H1 (cell line): ENCODE results near the gene GLTP. TPM values are rescaled to one million over a fixed set of nuclear protein-coding genes. Genes with fewer than 3 reads are reported as not detected.

Experiments used
- CTCF ChIA-PET: fragments of 300-600 bp; sonication (Branson Sonifier 250); formaldehyde crosslinking; loops from one replicate; lab custom pipeline; 2021; ENCODE audit not compliant: partially characterized antibody; lab: Charles Lee
- POLR2A ChIA-PET: fragments of 300-600 bp; sonication (Branson Sonifier 250); formaldehyde crosslinking; loops from one replicate; lab custom pipeline; 2021; ENCODE audit warnings: inconsistent platforms; ENCODE audit not compliant: partially characterized antibody; lab: Charles Lee
- DNase-seq, 2 experiments: peaks; one replicate each; pipeline versions ENCODE4 v3.0.0 to v3.0.0-alpha.2; 2010 to 2022; ENCODE audit warnings: low spot score in 2 of 2, low read depth in 1 of 2, mixed read lengths in 1 of 2
- FAIRE-seq: peaks from 2 replicates; lab custom pipeline; 2011; peaks lifted over from hg19 to GRCh38; lab: Jason Lieb, UNC
- H2AFZ ChIP-seq: 2 replicates; pipeline ENCODE4 v1.8.1; 2012; ENCODE audit warnings: low read length, inconsistent platforms
- H2AK5ac ChIP-seq: 2 replicates; pipeline ENCODE4 v1.6.1; 2013; ENCODE audit warnings: low read depth, low read length
- H2BK120ac ChIP-seq: replicated peaks from 2 replicates; pipeline ENCODE3; 2013; ENCODE audit warnings: low read depth, low read length, inconsistent platforms
- H2BK12ac ChIP-seq: 2 replicates; pipeline ENCODE4 v1.6.1; 2013; ENCODE audit warnings: low read depth, low read length
- H2BK15ac ChIP-seq: 2 replicates; pipeline ENCODE4 v1.6.1; 2013; ENCODE audit warnings: low read length
- H2BK20ac ChIP-seq: 2 replicates; pipeline ENCODE4 v1.6.1; 2013; ENCODE audit warnings: low read length
- H2BK5ac ChIP-seq: 2 replicates; pipeline ENCODE4 v1.6.1; 2013; ENCODE audit warnings: low read depth, low read length
- H3K14ac ChIP-seq: 2 replicates; pipeline ENCODE4 v1.6.1; 2013; ENCODE audit warnings: inconsistent platforms; ENCODE audit not compliant: insufficient read length
- H3K18ac ChIP-seq: 2 replicates; pipeline ENCODE4 v1.6.1; 2013; ENCODE audit warnings: low read length; ENCODE audit errors: extremely low read depth
- H3K23ac ChIP-seq: 2 replicates; pipeline ENCODE4 v1.6.1; 2013; ENCODE audit warnings: inconsistent platforms; ENCODE audit not compliant: insufficient read length
- H3K23me2 ChIP-seq: 2 replicates; pipeline ENCODE4 v1.6.1; 2013; ENCODE audit warnings: low read depth, low read length
- H3K27ac ChIP-seq: 2 replicates; pipeline ENCODE4 v1.6.1; 2011; ENCODE audit warnings: low read depth, low read length, inconsistent platforms
- H3K27me3 ChIP-seq, 4 experiments: replicated peaks in 1 of 4; 1 replicate in 1 of 4; 2 replicates in 3 of 4; pipeline versions ENCODE4 v1.6.1 to v1.8.1; 2011 to 2013; ENCODE audit warnings: low read length in 3 of 4, mild to moderate bottlenecking in 3 of 4, inconsistent platforms in 2 of 4, mixed read lengths in 2 of 4, moderate library complexity in 1 of 4; ENCODE audit not compliant: control insufficient read depth in 3 of 4, insufficient read depth in 3 of 4; ENCODE audit errors: extremely low read depth in 1 of 4
- H3K36me3 ChIP-seq, 4 experiments: 2 replicates each; pipeline versions ENCODE4 v1.6.1 to v1.8.1; 2011 to 2013; ENCODE audit warnings: mild to moderate bottlenecking in 4 of 4, low read length in 3 of 4, moderate library complexity in 2 of 4, control low read depth in 1 of 4, inconsistent platforms in 1 of 4; ENCODE audit not compliant: insufficient read depth in 4 of 4, control insufficient read depth in 2 of 4
- H3K4ac ChIP-seq: replicated peaks from 2 replicates; pipeline ENCODE3; 2013; ENCODE audit warnings: low read length, low read depth, mixed read lengths, inconsistent platforms; ENCODE audit not compliant: insufficient read length
- H3K4me1 ChIP-seq, 4 experiments: replicated peaks in 1 of 4; 1 replicate in 1 of 4; 2 replicates in 3 of 4; pipeline versions ENCODE4 v1.6.1 to v1.8.1; 2011 to 2013; ENCODE audit warnings: low read length in 3 of 4, inconsistent platforms in 2 of 4, mixed read lengths in 1 of 4; ENCODE audit not compliant: insufficient read depth in 4 of 4, control insufficient read depth in 3 of 4
- H3K4me2 ChIP-seq, 2 experiments: 2 replicates each; pipeline versions ENCODE4 v1.6.1 to v1.8.1; 2011 to 2013; ENCODE audit warnings: low read depth in 2 of 2, low read length in 2 of 2, control low read depth in 1 of 2, inconsistent platforms in 1 of 2, mild to moderate bottlenecking in 1 of 2; ENCODE audit not compliant: insufficient read depth in 1 of 2
- H3K4me3 ChIP-seq, 4 experiments: fragments of 200-600, 300-600 bp in 1 of 4; sonication (generic), shearing (Covaris generic), sonication (Bioruptor Twin) in 1 of 4; 2 replicates each; pipeline versions ENCODE4 v1.5.1 to v1.8.1; 2011 to 2016; ENCODE audit warnings: low read length in 4 of 4, low read depth in 3 of 4, control low read depth in 2 of 4, inconsistent platforms in 2 of 4, mild to moderate bottlenecking in 2 of 4, mixed read lengths in 1 of 4, moderate library complexity in 1 of 4; ENCODE audit not compliant: insufficient read depth in 2 of 4; ENCODE audit errors: extremely low read depth in 1 of 4
- H3K56ac ChIP-seq: replicated peaks from 2 replicates; pipeline ENCODE3; 2013; ENCODE audit warnings: low read depth, mild to moderate bottlenecking, mixed read lengths, low read length, inconsistent platforms; ENCODE audit not compliant: insufficient read length
- H3K79me1 ChIP-seq: 2 replicates; pipeline ENCODE4 v1.6.1; 2013; ENCODE audit warnings: low read depth, low read length, control low read depth
- H3K79me2 ChIP-seq, 2 experiments: 2 replicates each; pipeline versions ENCODE4 v1.6.1 to v1.8.1; 2012 to 2013; ENCODE audit warnings: low read length in 2 of 2, mild to moderate bottlenecking in 2 of 2, inconsistent platforms in 1 of 2; ENCODE audit not compliant: insufficient read depth in 2 of 2, control insufficient read depth in 1 of 2
- H3K9ac ChIP-seq, 4 experiments: replicated peaks in 1 of 4; 1 replicate in 1 of 4; 2 replicates in 3 of 4; pipeline versions ENCODE4 v1.6.1 to v1.8.1; 2011 to 2013; ENCODE audit warnings: low read depth in 3 of 4, low read length in 3 of 4, control low read depth in 2 of 4, mild to moderate bottlenecking in 2 of 4, moderate library complexity in 2 of 4, inconsistent platforms in 1 of 4; ENCODE audit errors: extremely low read depth in 1 of 4
- H3K9me3 ChIP-seq, 2 experiments: 2 replicates each; pipeline versions ENCODE4 v1.6.1 to v1.8.1; 2012 to 2013; ENCODE audit warnings: mild to moderate bottlenecking in 2 of 2, moderate library complexity in 2 of 2, control low read depth in 1 of 2, inconsistent platforms in 1 of 2, low read depth in 1 of 2, low read length in 1 of 2, mixed read lengths in 1 of 2; ENCODE audit not compliant: insufficient read depth in 2 of 2
- H4K20me1 ChIP-seq, 2 experiments: replicated peaks in 1 of 2; 2 replicates each; pipeline versions ENCODE3 to v1.8.1; 2011 to 2013; ENCODE audit warnings: inconsistent platforms in 2 of 2, low read length in 2 of 2, mild to moderate bottlenecking in 1 of 2; ENCODE audit not compliant: insufficient read depth in 2 of 2, control insufficient read depth in 1 of 2
- H4K5ac ChIP-seq: 2 replicates; pipeline ENCODE4 v1.6.1; 2013; ENCODE audit warnings: low read length, low read depth, mixed read lengths, inconsistent platforms; ENCODE audit not compliant: insufficient read length
- H4K8ac ChIP-seq: 2 replicates; pipeline ENCODE4 v1.8.0; 2013; ENCODE audit warnings: mild to moderate bottlenecking, moderate library complexity, low read length, inconsistent platforms; ENCODE audit not compliant: insufficient read depth; ENCODE audit errors: extremely low read depth
- H4K91ac ChIP-seq: replicated peaks from 2 replicates; pipeline ENCODE3; 2013; ENCODE audit warnings: low read length, mixed read lengths, inconsistent platforms; ENCODE audit not compliant: insufficient read length
- EGR1 ChIP-seq: IDR thresholded peaks from 2 replicates; pipeline ENCODE4 v1.6.1; 2011; ENCODE audit warnings: low read depth, low read length, borderline replicate concordance
- KDM4A ChIP-seq: IDR thresholded peaks from one replicate; pipeline ENCODE4 v1.7.1; 2012; ENCODE audit warnings: low read depth, mild to moderate bottlenecking, moderate library complexity, low read length, inconsistent platforms; ENCODE audit not compliant: severe bottlenecking
- PHF8 ChIP-seq: fragments of 200-600 bp; sonication (generic); conservative IDR thresholded peaks from 2 replicates; pipeline ENCODE4 v1.7.1; 2012; ENCODE audit warnings: low read depth, mild to moderate bottlenecking, inconsistent platforms, low read length, moderate library complexity
- POLR2A ChIP-seq, 2 experiments: IDR thresholded peaks; 1 replicate in 1 of 2; 2 replicates in 1 of 2; pipeline ENCODE4 v1.6.1; 2011; ENCODE audit warnings: low read depth in 2 of 2, low read length in 2 of 2, mild to moderate bottlenecking in 2 of 2; ENCODE audit errors: control extremely low read depth in 1 of 2
- RNF2 ChIP-seq: fragments of 200-900, 300-1000 bp; sonication (generic); IDR thresholded peaks from 2 replicates; pipeline ENCODE4 v1.7.1; 2016; ENCODE audit warnings: borderline replicate concordance, low read depth, mild to moderate bottlenecking, antibody characterized with exemption, low read length; ENCODE audit not compliant: poor library complexity, severe bottlenecking; ENCODE audit errors: missing control alignments
- SAP30 ChIP-seq: fragments of 300-600 bp; sonication (generic); IDR thresholded peaks from 2 replicates; pipeline ENCODE4 v1.7.1; 2012; ENCODE audit warnings: low read length, moderate library complexity, mild to moderate bottlenecking, inconsistent platforms; ENCODE audit not compliant: insufficient read depth, insufficient replicate concordance
- WGBS, 2 experiments: shearing (Covaris generic) in 1 of 2; methylation state at CpG; one replicate each; pipeline versions ENCODE4 v1.1.6 to v1.1.7; 2013 to 2015; ENCODE audit warnings: low lambda C conversion rate in 2 of 2, mixed read lengths in 2 of 2, inconsistent platforms in 1 of 2, low coverage in 1 of 2, missing lambda C conversion rate in 1 of 2; ENCODE audit not compliant: insufficient replicate concordance in 2 of 2, insufficient coverage in 1 of 2, insufficient read length in 1 of 2; ENCODE audit errors: extremely low coverage in 1 of 2, missing lambda C conversion rate in 1 of 2; 5-methylcytosine and 5-hydroxymethylcytosine counted together
- long read RNA-seq, 2 experiments: library from RNA in 1 of 2; library from capped mRNA in 1 of 2; stranded (forward); transcript quantifications; one replicate each; pipeline ENCODE4 v2.0.0, GENCODE V29; 2021; ENCODE audit warnings: inconsistent platforms in 1 of 2
- polyA minus RNA-seq, 3 experiments: library from RNA; depleted of rRNA, polyadenylated mRNA; stranded (reverse); fragments of >200 nt; gene quantifications; 1 replicate in 2 of 3; 2 replicates in 1 of 3; pipeline ENCODE4 v1.2.3, GENCODE V29; 2011
- polyA plus RNA-seq, 7 experiments: library from polyadenylated mRNA; depleted of rRNA in 3 of 7; stranded (reverse) in 5 of 7; unstranded in 2 of 7; fragments of >200 nt in 5 of 7; fragments of 200-250 nt in 2 of 7; gene quantifications; 1 replicate in 5 of 7; 2 replicates in 1 of 7; 4 replicates in 1 of 7; pipeline versions ENCODE4 v1.2.1 to v1.2.3, GENCODE V29; 2011 to 2013; ENCODE audit warnings: missing spikeins in 2 of 7, mixed read lengths in 2 of 7
- total RNA-seq: library from RNA; stranded (reverse); fragmentation: NEBNext Ultra II Directional; extraction: Animal tissue kit (Norgen Biotek cat#: 25700); gene quantifications from 2 replicates; pipeline ENCODE4 v1.2.1, GENCODE V29; 2021

GLTP gene
- total RNA-seq (24.4 and 26.1 TPM in 2 replicates), polyA plus RNA-seq (2011; rRNA removed) (9.8 and 10.0 TPM in 2 replicates), polyA minus RNA-seq (2011; rRNA and poly(A)+ RNA removed) (18.8 and 24.0 TPM in 2 replicates)
- polyA plus RNA-seq (2011; cell fraction: cytosol; rRNA removed) = 12.2 TPM
- polyA plus RNA-seq (2011; cell fraction: nucleus; rRNA removed) = 8.2 TPM
- 15.6 to 22.3 TPM (median 17.5 TPM) in 4 replicates for polyA plus RNA-seq (2012, experiment 1 of 2)
- polyA plus RNA-seq (2012, experiment 2 of 2) = 14.4 TPM
- 31.7 TPM for polyA plus RNA-seq (2013, experiment 1 of 2)
- 35.2 TPM for polyA plus RNA-seq (2013, experiment 2 of 2)
- polyA minus RNA-seq (2011; cell fraction: cytosol; rRNA and poly(A)+ RNA removed) = 18.6 TPM
- polyA minus RNA-seq (2011; cell fraction: nucleus; rRNA and poly(A)+ RNA removed) = 4.0 TPM
- long read RNA-seq, experiment 1, partial matches to known transcripts = 2 of 9 reads
- long read RNA-seq, experiment 1, other reads (novel, unspliced or antisense) = 4 of 9 reads
- long read RNA-seq, experiment 2, partial matches to known transcripts = 0 of 1 reads
- long read RNA-seq, experiment 2, other reads (novel, unspliced or antisense) = 0 of 1 reads

GRCh38 chr12:109880043-109880931, at the start of gene GLTP:
Gene GLTP, minus strand, starts transcription at chr12:109880541. Its CDS starts 167 bp downstream, at chr12:109880374.
- H3K9ac ChIP-seq = peak within 1 kb of the TSS; percentile 40 to 83 (median 64)
- H2BK120ac ChIP-seq = peak within 1 kb of the TSS; percentile 99
- peaks cover 14% of the 10 kb centered on the region for H3K23me2 ChIP-seq
- peak within 1 kb of the TSS; percentile 28; the same call in 1 of the 2 replicates for H4K8ac ChIP-seq
- peak within 1 kb of the TSS; percentile 43; the same call in 1 of the 2 replicates for H3K27ac ChIP-seq
- peaks cover 3% of the 10 kb centered on the region; the same call in 1 of the 2 replicates for H3K79me1 ChIP-seq
- H3K4ac ChIP-seq = peak within 1 kb of the TSS; percentile 19
- 0 out of 2 replicates have a peak within 1 kb of the TSS, but pooled peaks have one; percentile 1 for H2BK15ac ChIP-seq
- H3K56ac ChIP-seq = peak within 1 kb of the TSS; percentile 64
- peak within 1 kb of the TSS; percentile 72 to 93 (median 82) for H3K4me3 ChIP-seq
- CTCF ChIA-PET = interaction anchor here (1.3 to 3.3 kb wide), 6 partner anchors 9 to 75 kb away, joined by 3 to 37 read pairs (median 10); no protein-coding TSS in a partner anchor
- H3K9me3 ChIP-seq = no peaks in the 10 kb centered on the region
- no peak within 1 kb of the TSS; the same call in 1 of the 2 replicates for H3K18ac ChIP-seq
- H3K23ac ChIP-seq = no peak within 1 kb of the TSS
- peak within 1 kb of the TSS; percentile 41 for H2BK12ac ChIP-seq
- H3K36me3 ChIP-seq = no peaks in the 10 kb centered on the region
- peaks cover 11 to 29% (median 14%) of the 10 kb centered on the region in 4 experiments for H3K4me1 ChIP-seq
- no peak for FAIRE-seq
- peak within 1 kb of the TSS; percentile 24 for H3K14ac ChIP-seq
- peak within 1 kb of the TSS; percentile 99 to 100 for H3K4me2 ChIP-seq
- H4K91ac ChIP-seq = peak within 1 kb of the TSS; percentile 94
- H2BK5ac ChIP-seq = peak within 1 kb of the TSS; percentile 88
- peaks cover 0 to 20% of the 10 kb centered on the region in 2 experiments; a peak in 2 of 4 replicates for H3K79me2 ChIP-seq
- H4K5ac ChIP-seq = peak within 1 kb of the TSS; percentile 44
- 0 out of 2 replicates have a peak within 1 kb of the TSS, but pooled peaks have one; percentile 43 for H2BK20ac ChIP-seq
- H2AFZ ChIP-seq = peak within 1 kb of the TSS; percentile 87
- no peaks in the 10 kb centered on the region; a peak in 1 of 7 replicates for H3K27me3 ChIP-seq
- WGBS, 2 experiments = 1% methylated on average over 9 of the region's 92 CpGs; no CpG with 5 or more reads in 1 of the 2 experiments
- H4K20me1 ChIP-seq = peaks cover 0 to 7% of the 10 kb centered on the region in 2 experiments
- H2AK5ac ChIP-seq = peak within 1 kb of the TSS; percentile 87
- peak; percentile 44 to 91 for DNase-seq
- POLR2A ChIA-PET = interaction anchor here (1.0 to 2.2 kb wide), 2 partner anchors 14 to 78 kb away, joined by 4 to 8 read pairs; no protein-coding TSS in a partner anchor
- TF ChIP-seq EGR1 (peak; percentile 90; the same call in 1 of the 2 replicates), RNF2 (no peak), PHF8 (0 out of 2 replicates have a peak, but pooled peaks have one; percentile 45), POLR2A (IDR thresholded peaks at IDR 0.05; ENCODE audit: control extremely low read depth in 1 of 2, low read depth in 2 of 2, low read length in 2 of 2) (peak in 1 of 2 experiments; percentile 62; a peak in 1 of 3 replicates), SAP30 (no peak), KDM4A (peak; percentile 70)
